Lower leg skin (tissue), 3 donors: ENCODE data around the gene DMBT1.

Source experiments
- POLR2A ChIP-seq, 2 donors: fragments of 450-650 bp; IDR thresholded peaks; one replicate each; pipeline ENCODE4 v1.6.1; 2016 to 2017; ENCODE audit warnings: antibody characterized with exemption in 2 of 2, mild to moderate bottlenecking in 1 of 2, moderate library complexity in 1 of 2
- TF ChIP-seq, protein P1 (sequence below), 3 donors: fragments of 450-650 bp; IDR thresholded peaks; one replicate each; pipeline ENCODE4 v1.5.1; 2016; ENCODE audit warnings: antibody characterized with exemption in 3 of 3, mild to moderate bottlenecking in 3 of 3, moderate library complexity in 2 of 3

DNA sequence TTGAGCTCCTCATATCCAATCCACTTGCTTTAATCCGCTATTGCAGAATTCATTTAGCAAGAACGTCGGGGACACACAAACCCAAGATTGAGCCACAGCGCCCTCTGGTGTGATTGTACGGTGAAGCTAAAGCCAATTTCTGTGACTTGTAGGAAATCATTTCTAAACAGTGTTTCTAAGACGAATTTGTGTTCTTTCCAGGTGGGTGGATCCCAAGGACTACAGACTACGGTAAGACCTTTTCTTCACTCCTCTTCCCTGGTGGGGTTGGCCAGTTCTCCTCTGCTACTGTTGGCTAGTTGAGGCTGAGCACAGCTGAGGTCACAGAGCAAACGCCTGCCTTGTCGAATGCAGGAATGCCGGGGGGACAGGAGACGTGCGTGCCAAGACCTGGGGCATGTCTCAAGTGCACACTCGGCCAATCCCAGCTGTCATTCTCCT, 5.2 kb downstream of the DMBT1 start:
- TF ChIP-seq, protein P1, sequence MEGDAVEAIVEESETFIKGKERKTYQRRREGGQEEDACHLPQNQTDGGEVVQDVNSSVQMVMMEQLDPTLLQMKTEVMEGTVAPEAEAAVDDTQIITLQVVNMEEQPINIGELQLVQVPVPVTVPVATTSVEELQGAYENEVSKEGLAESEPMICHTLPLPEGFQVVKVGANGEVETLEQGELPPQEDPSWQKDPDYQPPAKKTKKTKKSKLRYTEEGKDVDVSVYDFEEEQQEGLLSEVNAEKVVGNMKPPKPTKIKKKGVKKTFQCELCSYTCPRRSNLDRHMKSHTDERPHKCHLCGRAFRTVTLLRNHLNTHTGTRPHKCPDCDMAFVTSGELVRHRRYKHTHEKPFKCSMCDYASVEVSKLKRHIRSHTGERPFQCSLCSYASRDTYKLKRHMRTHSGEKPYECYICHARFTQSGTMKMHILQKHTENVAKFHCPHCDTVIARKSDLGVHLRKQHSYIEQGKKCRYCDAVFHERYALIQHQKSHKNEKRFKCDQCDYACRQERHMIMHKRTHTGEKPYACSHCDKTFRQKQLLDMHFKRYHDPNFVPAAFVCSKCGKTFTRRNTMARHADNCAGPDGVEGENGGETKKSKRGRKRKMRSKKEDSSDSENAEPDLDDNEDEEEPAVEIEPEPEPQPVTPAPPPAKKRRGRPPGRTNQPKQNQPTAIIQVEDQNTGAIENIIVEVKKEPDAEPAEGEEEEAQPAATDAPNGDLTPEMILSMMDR (IDR thresholded peaks at IDR 0.05) = peak in 1 of 3 donors; percentile 70
- TF ChIP-seq POLR2A (IDR thresholded peaks at IDR 0.05) = no peak
